ENCODE measurements around the gene GDPGP1. TPM values are rescaled to one million over a fixed set of nuclear protein-coding genes. Genes with fewer than 3 reads are reported as not detected.

Gene GDPGP1
- total and polyA plus RNA-seq, 11 donors = 4.8 to 18.9 (median 12.3) TPM

DNA sequence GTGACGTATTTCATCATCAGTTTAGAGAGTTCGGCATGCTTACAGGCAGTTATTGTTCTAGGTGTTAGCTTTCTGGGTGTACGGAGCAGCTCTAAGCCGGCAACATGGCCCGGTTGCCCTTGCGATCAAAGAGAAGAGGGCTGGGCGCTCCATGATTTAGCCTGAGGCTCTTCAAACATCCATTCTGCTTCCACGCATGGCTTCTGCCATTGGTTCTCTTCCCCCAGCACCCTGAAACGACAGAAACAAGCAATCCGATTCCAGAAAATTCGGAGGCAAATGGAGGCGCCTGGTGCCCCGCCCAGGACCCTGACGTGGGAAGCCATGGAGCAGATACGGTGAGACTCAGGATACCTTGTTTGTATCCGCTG lies 32.0 kb downstream of the GDPGP1 start:
- intact Hi-C loops (cut with DNase I) = loop anchor here in 1 of 10 donors (5.0 kb wide), 1 partner anchor 34 kb away; the partner anchor contains the start of genes CIB1 and GDPGP1
- H3K27me3 ChIP-seq = no peaks in the 10 kb centered on the region
- H3K9me3 ChIP-seq = no peaks in the 10 kb centered on the region
- H3K27ac ChIP-seq = peak overlapping the region; percentile 90 to 100 (median 96)
- TF ChIP-seq, protein P1, sequence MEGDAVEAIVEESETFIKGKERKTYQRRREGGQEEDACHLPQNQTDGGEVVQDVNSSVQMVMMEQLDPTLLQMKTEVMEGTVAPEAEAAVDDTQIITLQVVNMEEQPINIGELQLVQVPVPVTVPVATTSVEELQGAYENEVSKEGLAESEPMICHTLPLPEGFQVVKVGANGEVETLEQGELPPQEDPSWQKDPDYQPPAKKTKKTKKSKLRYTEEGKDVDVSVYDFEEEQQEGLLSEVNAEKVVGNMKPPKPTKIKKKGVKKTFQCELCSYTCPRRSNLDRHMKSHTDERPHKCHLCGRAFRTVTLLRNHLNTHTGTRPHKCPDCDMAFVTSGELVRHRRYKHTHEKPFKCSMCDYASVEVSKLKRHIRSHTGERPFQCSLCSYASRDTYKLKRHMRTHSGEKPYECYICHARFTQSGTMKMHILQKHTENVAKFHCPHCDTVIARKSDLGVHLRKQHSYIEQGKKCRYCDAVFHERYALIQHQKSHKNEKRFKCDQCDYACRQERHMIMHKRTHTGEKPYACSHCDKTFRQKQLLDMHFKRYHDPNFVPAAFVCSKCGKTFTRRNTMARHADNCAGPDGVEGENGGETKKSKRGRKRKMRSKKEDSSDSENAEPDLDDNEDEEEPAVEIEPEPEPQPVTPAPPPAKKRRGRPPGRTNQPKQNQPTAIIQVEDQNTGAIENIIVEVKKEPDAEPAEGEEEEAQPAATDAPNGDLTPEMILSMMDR (IDR thresholded peaks at IDR 0.05) = no peak
- TF ChIP-seq POLR2A (IDR thresholded peaks at IDR 0.05) = no peak
- peaks cover 0 to 41% (median 27%) of the 10 kb centered on the region in 9 donors for H3K36me3 ChIP-seq
- WGBS, 4 donors = 0 to 1% (median 0%) methylated on average over 16 of the region's 16 CpGs
- ATAC-seq (peak; percentile 9 to 54 (median 34)), DNase-seq (peak in 3 of 5 donors; percentile 34 to 44 (median 41))
- peak overlapping the region; percentile 36 to 95 (median 72) for H3K4me3 ChIP-seq
- peaks cover 0 to 56% (median 51%) of the 10 kb centered on the region in 12 donors for H3K4me1 ChIP-seq

DNA sequence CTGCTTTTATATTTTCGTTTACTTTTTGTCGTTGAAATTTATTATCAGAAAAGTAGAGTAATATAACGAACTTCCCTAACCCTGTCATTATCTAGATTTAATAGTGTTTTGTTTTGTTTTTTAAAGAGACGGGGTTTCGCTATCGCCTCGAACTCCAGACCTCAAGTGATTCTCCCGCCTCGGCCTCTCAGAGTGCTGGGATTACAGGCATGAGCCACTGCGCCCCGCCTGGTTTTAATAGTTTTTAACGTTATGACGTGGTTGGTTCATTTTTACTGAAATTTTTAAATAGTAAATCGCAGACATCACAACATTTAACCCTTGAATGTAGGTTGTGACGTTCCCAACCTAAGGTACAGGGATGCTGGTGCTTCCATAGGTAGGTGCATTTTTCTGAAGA lies 32.5 kb downstream of the GDPGP1 start:
- Histone ChIP-seq H3K9me3 (no peaks in the 10 kb centered on the region), H3K27me3 (no peaks in the 10 kb centered on the region), H3K27ac (peak overlapping the region; percentile 90 to 100 (median 96)), H3K36me3 (peaks cover 0 to 46% (median 32%) of the 10 kb centered on the region in 9 donors), H3K4me3 (peak overlapping the region; percentile 36 to 95 (median 72)), H3K4me1 (peaks cover 0 to 60% (median 55%) of the 10 kb centered on the region in 12 donors)
- no peak for DNase-seq
- WGBS, 4 donors = 11 to 21% (median 16%) methylated on average over 15 of the region's 15 CpGs
- ATAC-seq = no peak
- intact Hi-C loops (cut with DNase I) = loop anchor here in 1 of 10 donors (5.0 kb wide), 1 partner anchor 34 kb away; the partner anchor contains the start of genes CIB1 and GDPGP1
- no peak for TF ChIP-seq POLR2A (IDR thresholded peaks at IDR 0.05)
- TF ChIP-seq, protein P1 (IDR thresholded peaks at IDR 0.05) = no peak

DNA sequence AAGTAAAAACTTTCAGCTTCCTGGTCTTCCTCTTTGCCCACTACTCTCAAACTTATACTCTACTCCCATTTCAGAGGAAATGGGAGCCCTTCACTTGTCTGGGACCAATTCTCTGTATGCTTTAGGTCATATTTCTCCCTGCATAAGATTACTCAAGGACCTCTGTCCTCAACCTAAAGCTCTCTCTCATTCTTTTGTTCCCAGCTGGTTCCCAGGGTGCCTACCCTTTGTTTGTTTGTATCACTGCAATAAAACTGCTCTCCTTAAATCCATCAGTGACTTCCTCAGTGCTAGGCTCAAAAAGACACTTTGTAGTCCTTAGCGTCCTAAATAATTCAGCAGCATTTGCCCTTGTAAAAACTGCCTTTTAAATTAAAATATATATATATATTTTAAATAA lies 34.4 kb downstream of the GDPGP1 start:
- no peak for TF ChIP-seq POLR2A (IDR thresholded peaks at IDR 0.05)
- TF ChIP-seq, protein P1 (IDR thresholded peaks at IDR 0.05) = no peak
- Histone ChIP-seq H3K4me1 (peaks cover 0 to 71% (median 62%) of the 10 kb centered on the region in 12 donors), H3K36me3 (peaks cover 0 to 63% (median 51%) of the 10 kb centered on the region in 9 donors), H3K27me3 (no peaks in the 10 kb centered on the region), H3K9me3 (no peaks in the 10 kb centered on the region), H3K27ac (no peak overlapping the region), H3K4me3 (peak overlapping the region in 1 of 12 donors; percentile 64)
- ATAC-seq (no peak), DNase-seq (no peak)
- WGBS, 4 donors = 64 to 82% (median 71%) methylated on average over 1 of the region's 1 CpG
- intact Hi-C loops (cut with DNase I) = loop anchor here in 1 of 10 donors (5.0 kb wide), 1 partner anchor 36 kb away; the partner anchor contains the start of genes CIB1 and GDPGP1

DNA sequence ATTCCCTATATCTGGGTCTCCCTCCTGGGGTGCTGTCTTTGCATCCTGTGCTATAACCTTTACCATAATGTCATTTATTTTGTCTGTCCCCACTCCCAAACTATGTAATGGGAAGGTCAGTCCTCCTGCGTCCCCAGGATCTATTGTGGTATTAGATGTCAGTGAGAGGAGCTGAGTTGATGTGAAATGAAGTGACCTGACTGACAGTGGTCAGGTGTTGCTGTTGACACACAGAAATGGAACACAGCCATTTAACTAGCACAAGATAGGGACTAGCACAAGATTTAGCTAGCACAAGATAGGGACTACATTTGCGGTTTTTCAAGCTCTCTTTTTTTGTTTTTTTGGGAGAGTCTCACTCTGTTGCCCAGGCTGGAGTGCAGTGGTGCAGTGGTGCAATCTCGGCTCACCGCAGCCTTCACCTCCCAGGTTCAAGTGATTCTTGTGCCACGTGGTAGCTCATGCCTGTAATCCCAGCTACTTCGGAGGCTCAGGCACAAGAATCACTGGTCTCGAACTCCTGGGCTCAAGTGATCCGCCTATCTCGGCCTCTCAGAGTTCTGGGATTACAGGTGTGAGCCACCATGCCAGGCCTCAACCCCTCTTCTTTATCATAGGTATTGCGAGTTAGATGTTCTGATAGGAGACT lies 36.6 kb downstream of the GDPGP1 start:
- H3K36me3 ChIP-seq = peaks cover 0 to 82% (median 61%) of the 10 kb centered on the region in 9 donors
- peaks cover 0 to 61% (median 51%) of the 10 kb centered on the region in 12 donors for H3K4me1 ChIP-seq
- ATAC-seq (no peak), DNase-seq (no peak)
- TF ChIP-seq POLR2A (IDR thresholded peaks at IDR 0.05) = no peak
- TF ChIP-seq, protein P1 (IDR thresholded peaks at IDR 0.05) = no peak
- 71 to 85% (median 80%) methylated on average over 10 of the region's 10 CpGs for WGBS, 4 donors
- no peaks in the 10 kb centered on the region for H3K27me3 ChIP-seq
- no peaks in the 10 kb centered on the region for H3K9me3 ChIP-seq
- intact Hi-C loops (cut with DNase I) = no loop called here
- no peak overlapping the region for H3K4me3 ChIP-seq
- H3K27ac ChIP-seq = peak overlapping the region in 2 of 12 donors; percentile 12 to 19
